GM11168 (cell line): ENCODE measurements around the gene CSNK2A1.

Experiments
- in situ Hi-C: fragments of 300-500 bp; cut with MboI; formaldehyde crosslinking; loops from one replicate; pipeline ENCODE4 v1.12.0; 2022; ENCODE audit warnings: low sequenced_read_pairs; ENCODE audit not compliant: unreplicated experiment

The CSNK2A1 gene

DNA sequence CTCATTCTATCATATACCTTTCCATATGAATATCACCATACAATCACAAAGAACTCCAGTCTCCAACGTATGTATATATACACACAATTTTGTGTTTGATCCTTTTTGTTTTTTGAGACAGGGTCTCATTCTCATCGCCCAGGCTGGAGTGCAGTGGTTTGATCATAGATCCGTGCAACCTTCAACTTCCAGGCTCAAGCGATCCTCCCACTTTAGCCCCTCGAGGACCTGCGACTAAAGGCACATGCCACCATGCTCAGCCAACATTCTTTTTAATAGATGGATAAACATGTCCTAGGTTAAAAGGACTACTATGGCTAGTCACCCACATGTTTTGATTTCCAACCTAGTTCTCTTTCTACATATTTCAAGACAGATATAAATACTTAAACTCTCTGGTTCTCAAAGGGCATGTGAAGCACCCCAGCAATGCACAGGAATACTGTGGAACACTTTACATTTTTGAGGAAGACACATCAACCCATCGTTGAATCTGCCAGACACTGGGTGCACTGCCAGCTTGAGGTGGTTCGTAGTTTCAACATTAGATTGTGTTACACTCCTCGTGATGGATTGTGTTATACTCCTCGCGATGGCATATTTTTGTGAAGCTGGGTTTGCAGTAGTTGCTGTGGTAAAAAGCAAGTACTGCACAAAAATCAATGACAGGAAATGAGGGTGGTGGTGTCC is 40.4 kb downstream of the CSNK2A1 start:
- in situ Hi-C loops = no loop called here

DNA sequence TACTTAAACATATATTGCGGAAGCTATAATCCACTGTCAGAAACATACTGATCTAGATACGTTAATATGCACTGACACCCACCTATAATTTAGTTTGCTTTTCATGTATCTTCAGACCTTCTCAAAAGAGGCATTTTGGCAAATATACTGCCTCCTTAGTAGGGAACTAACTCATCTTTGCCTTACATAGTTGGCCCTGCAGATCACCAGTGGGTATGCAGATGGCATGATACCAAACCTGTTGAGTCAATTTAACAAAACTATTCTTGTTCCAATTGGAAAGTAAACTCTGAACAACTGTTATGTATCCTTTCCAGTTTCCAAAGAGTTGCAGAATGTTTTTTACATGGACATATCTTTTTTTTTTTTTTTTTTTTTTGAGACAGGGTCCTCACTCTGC is 45.6 kb downstream of the CSNK2A1 start:
- in situ Hi-C loops = no loop called here

DNA sequence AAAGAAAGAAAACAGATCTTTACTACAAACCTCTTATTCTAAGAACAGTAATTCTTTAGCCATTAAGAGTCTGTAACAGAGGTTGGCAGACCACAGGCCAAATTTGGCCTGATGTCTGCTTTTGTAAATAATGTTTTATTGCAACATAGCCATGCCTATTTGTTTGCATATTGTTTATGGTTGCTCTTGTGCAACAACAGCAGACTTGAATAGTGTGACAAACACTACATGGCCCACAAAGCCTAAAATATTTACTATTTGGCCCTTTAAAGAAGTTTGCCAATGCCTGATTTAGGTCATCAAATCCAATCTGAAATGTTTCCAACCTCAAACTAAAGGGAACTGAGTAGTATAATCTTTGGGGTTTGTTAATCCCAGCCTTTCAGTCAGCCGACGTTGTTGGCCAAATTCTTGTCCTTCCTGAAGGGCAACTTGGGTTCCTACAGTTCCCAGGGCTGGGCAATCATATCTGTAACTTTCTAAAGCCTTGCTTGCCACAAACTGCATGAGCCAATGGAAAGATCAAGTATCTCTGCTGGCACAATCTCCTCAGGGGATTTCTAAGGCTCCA is 47.4 kb downstream of the CSNK2A1 start:
- in situ Hi-C loops = no loop called here

DNA sequence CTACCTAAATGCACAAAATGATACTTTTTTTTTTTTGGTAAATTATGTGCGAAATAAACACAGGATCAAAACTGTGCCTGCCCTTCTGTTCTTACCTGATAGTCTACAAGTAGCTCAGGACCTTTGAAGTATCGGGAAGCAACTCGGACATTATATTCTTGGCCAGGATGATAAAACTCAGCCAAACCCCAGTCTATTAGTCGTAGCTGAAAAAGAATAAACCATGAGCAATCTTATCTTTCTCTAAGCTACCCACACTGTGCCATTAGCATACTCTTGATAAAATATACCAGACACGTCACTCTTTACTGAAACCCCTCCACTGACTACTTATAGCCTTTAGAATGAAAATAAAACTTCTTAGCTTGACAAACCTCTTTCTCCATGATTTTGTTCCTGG is 51.4 kb downstream of the CSNK2A1 start:
- in situ Hi-C loops = no loop called here

DNA sequence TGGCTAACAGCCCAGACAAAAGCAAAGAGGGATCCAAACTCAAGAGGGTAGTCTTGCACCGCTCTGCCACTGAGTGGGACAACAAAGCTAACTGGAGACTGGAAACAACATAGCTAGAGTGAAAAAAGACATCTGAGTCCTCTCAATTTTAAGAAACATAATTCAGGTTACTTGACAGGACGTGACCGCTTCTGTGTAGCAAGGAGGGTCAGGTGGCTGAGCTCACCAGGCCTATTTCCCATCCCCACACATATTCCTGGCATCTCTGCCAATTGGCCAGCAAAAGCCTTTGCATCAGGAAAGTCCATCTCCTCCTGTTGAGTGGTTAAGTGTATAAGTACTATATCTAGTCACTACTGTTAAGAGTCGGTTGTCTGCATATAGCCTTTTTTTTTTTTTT is 55.9 kb downstream of the CSNK2A1 start:
- in situ Hi-C loops = no loop called here

DNA sequence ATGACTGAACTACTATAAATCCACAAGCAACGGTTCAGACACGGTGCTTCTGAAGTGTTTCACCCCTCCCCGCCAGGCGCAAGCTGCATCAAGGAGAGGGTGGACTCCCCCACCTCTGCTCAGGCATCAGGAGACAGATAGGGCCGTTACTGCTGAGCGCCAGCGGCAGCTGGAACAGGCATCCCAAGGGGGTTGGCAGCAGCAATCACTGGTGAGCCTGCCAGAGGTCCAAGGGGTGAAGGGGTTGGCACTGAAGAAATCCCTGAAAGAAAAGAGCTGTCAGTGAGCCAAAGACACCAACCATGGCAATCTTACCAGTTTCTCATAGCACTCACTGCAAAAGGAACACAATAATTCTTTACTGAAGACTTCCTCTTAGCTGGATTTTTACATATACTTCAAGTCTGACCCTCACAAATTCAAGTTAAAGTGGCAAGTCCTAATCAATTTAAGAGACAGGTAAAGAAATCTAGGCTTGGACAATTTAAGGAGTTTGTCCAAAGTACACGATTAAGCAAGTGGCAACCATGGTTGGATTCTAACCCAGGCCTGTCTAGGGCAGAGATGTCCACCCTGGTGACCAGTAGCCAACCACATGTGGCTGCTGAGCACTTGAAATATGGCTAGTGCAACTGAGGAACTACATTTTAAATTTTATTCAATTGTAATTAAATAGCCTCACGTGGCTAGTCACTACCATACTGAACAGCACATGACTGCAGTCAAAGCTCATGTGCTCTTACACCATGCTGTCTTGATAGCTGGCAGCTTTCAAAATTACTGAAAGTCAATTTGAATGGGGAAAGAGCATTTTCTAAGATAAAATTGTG is 59.6 kb downstream of the CSNK2A1 start:
- in situ Hi-C loops = no loop called here

DNA sequence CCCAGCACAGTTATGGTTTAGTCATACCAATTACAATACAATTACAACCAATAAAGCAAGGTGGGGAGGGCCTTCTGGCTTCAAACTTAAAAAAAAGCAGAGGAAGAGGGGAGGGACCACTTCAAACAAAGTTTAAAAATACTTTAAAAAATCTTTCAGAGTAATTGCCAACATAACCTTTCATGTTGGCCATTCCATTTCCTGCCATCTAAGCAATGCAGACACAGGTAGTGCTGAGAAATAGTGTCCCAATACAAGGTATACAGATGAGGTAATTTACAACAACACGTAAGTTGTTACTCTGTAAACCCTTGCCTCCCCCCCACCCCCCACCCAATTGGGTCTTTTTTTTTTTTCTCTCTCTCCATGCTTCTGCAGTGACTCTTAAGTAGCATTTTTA is 62.4 kb downstream of the CSNK2A1 start:
- in situ Hi-C loops = no loop called here

DNA sequence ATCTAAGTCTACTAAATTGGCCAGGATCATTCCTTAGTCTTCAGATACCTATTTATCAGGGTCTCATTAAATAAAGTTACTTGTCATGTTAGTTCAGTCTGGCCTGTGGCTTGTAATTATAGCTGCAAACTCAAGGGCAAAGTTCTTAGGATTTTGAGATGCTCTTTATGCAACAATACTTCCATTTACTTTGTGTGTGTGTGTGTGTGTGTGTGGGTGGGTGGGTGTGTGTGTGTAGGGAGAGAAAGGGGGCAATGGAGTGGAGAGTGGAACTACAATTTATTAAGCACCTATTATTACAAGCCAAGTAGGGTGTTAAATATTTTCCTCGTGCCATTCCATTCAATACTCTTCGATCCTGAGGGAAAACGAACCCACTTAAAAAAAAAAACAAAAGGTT is 63.5 kb downstream of the CSNK2A1 start:
- in situ Hi-C loops = no loop called here

DNA sequence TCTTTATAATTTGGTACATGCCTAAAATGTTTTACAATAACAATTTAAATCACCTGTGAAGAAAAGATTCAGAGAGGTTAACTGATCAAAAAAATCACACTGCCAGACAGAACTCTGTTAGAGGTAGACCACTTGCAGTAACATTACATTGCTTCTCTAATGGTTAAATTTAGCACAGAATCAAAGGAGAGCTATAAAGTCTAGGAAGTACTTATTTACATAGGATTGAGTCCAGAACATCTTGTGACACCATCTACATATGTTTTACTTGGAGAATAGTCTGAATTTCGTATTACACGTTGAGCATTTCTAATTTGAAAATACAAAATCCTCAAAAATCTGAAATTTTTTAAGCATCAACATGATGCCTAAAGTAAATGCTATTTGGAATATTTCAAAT is 64.1 kb downstream of the CSNK2A1 start:
- in situ Hi-C loops = loop anchor here (5.0 kb wide), 1 partner anchor 127 kb away; no protein-coding TSS in a partner anchor

DNA sequence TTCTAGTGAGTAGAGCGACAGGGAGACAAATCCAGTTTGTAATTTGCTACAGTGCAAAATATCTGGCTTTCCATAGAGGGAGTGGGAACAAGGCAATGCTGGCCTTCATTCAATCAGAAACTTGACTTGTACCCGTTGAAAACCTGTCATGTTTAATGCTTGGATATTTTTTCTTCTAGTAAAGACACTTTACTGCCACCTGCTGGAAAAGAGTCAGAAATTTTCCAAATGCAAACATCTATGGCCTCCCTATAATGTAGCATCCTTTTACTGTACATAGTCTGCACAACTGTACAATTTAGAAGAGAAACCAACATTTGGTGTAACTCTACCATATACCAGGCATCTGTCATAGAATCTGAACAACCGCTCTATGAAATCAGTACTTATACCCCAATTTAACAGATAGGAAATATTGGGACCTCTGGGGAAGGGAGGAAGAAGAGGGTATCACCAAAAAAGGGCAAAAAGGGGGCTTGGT is 64.6 kb downstream of the CSNK2A1 start:
- in situ Hi-C loops = loop anchor here (5.0 kb wide), 1 partner anchor 127 kb away; no protein-coding TSS in a partner anchor

DNA sequence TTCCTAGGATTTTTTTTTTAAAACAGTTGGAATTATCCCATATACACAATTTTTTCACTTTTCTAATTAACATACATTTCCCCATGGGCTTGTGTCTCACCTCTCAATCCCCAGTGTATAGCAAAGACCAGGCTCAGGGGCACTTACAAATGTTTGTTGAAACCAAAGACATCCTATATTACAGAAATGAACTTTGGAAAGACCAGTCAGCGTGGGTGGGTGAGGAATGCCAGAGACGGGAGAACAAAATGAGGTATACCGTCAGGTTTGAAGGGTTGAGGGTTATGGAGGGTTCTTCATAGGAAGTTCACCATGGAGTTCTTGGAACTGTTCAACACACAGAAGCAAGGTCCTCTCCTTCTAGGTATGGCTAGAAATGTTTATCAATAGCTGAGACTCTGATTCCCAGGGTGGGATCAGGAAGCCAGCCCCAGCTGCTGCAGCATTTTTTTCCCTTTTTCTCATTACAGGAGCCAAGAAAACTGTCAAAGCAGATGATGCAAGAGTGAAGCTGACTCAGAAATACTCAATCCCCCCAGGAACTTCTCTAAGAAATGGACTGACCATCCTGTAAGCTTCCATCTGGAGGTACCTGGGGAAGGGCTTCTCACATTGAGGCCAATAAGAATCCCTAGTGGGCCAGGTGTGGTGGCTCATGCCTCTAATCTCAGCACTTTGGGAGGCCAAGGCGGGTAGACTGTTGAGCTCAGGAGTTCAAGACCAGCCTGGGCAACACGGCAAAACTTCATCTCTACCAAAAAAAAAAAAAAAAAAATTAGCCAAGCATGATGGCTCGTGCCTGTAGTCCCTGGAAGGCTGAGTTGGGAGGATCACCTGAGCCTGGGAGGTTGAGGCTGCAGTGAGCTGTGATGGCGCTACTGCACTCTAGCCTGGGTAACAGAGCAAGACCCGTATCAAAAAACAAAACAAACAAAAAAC is 65.3 kb downstream of the CSNK2A1 start:
- in situ Hi-C loops = loop anchor here (5.0 kb wide), 1 partner anchor 126 kb away; no protein-coding TSS in a partner anchor

DNA sequence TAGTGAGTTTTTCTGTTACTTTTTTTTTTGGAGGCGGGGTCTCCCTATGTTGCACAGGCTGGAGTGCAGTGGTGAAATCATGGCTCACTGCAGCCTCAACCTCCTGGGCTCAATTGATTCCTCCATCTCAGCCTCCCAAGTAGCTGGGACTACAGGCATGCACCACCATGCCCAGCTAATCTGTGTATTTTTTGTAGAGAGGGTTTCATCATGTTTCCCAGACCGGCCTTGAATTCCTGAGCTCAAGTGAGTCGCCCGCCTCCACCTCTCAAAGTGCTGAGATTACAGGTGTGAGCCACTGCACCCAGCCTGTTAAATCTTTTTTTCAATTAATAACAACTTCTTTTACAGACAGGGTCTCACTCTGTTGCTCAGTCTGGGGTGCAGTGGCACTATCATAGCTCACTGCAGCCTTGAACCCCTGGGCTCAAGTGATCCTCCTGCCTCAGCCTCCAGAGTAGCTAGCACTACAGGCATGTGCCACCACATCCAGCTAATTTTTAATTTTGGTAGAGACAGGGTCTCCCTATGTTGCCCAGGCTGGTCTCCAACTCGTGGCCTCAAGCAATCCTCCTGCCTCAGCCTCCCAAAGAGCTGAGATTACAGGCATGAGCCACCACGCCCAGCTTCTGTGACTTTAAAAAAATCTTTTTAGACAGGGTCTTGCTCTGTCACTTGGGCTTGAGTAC is 66.9 kb downstream of the CSNK2A1 start:
- in situ Hi-C loops = loop anchor here (5.0 kb wide), 1 partner anchor 124 kb away; no protein-coding TSS in a partner anchor

DNA sequence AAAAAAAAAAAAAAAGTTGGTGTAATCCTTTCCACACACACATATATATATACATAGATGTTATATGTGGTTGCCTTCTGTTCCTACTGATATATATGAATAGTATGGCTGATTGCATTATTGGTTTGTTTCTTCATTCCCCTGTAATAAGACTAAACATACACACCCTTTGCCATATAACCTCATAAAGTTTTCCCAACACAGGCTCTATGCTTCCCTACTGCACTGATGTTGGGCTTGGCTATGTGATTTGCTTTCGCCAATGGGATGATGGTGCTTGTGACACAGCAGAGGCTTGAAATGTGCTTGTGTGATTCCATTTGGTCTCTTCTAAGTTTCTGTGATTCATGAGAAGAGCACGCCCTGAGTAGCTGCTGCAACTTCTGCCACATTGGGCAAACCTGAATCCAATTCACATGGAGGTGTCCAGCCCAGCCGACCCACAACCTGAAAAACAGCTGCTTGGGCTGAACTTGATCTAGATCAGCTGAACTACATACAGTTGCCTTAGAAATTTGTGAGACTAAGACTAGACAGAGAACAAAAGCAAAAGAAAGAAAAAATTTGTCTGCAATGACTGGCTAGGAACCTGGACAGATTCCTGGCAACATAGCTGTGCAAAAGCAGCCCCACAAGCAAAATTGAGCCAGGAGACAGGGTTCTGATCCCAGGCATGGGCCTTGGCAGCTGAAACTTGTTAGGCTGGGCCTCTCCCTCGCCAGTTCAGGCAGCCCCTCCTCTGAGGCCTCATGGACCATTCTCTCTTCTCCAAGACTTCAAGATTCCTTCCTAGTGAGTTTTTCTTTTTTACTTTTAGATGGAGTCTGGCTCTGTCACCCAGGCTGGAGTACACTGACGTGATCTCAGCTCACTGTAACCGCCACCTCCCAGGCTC is 67.9 kb downstream of the CSNK2A1 start:
- in situ Hi-C loops = loop anchor here (5.0 kb wide), 1 partner anchor 123 kb away; no protein-coding TSS in a partner anchor

DNA sequence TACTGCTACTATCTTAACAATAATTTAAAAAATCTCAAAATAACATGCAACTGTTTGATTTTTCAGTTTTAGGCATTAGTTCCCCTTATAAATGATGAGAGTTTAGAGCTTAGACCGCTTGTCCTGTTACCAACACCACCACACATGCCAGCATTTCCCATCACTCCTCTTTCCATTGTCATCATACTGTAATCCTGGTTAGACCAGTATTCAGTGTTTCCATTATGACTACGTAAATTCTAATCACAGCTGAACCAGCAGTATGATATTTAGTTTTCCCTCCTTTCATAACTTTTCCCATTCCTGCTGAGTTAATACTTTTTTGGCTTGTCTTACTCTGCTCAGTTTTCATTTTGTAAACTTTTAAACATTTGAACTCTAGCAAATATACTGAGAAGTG is 69.0 kb downstream of the CSNK2A1 start:
- in situ Hi-C loops = no loop called here

DNA sequence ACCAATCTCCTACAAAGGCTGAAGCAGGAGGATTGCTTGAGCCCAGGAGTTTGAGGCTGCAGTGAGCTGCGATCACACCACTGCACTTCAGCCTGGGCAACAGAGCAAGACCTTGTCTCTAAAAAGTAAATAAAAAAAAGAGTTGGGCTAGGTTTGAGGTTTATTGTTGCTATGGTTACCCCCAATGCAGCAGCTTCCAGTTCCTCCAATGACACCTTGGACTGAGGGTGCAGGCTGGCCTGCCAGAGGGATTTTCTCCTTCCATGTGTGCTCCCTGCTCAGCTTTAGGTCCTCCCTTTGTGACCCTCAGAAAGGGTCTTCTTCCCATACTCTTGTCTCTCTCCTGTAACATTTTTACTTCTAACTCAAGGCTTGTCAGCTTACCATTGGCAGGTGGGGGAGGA is 70.7 kb downstream of the CSNK2A1 start:
- in situ Hi-C loops = no loop called here

DNA sequence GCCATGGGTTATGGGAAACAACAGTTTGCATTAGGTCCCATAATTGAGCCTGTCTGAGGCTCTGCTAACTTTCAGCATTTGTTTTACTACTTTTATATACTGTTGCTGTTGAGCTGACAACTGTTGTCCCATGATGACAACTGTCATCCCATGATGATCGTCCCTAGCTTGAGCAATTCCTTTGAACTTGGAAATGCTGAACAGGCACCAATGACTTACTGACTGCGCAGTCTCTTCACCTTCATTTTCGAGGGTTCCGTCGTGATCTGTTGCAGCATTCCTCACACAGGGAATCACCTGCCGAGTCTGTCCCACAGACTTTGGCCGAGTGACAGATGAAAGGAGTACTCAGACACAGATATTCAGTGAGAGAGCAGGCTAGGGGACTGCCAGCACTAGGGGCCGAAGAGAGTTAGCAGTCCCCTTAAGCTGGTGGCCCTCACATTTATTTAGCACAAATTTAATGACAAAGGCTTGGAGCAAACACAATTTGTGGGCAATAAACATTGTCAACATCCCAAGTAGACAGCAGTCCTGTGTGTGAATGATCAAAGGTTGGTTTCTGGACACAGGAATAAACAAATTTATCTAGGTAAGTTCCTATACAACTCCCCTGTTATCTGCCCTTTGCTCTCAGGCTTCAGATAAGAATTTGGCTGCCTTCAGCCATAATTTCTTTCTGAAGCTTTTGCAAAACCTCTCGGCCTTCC is 71.3 kb downstream of the CSNK2A1 start:
- in situ Hi-C loops = no loop called here

DNA sequence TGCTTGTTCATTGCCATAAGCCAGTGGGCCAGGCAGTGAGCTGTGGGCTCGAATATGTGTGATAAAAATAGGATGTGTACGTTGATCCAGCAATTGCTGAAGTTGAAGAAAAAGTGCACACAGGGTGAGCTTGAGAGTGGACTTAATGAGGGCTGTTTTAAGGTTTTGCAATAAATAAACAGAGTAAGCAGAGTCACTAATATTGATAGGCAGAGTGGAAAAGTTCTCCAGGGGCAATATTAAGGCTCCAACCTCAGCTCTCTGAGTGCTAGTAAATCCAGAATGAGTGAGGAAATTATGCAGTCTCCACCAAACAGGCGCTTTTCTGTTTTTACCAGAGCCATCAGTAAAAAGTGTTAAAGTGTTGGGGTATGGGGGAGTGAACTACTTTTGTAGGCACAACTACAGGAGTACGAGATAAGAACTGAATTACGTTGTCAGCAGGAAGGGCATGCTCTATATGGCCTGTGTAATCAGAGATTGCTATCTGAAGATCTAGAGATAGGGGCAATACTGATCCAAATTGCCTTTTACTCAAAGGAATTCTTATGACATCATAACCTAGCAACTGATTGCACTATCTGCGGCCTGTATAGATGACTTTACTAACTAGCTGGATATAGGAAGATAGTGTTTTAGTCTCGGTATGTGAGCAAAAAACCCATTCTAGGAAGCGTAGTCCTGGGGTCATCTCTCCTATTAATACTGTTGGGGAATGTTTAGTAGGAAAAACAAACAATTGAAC is 73.7 kb downstream of the CSNK2A1 start:
- in situ Hi-C loops = no loop called here
